ENCODE measurements around the gene ESPNL. TPM values are rescaled to one million over a fixed set of nuclear protein-coding genes. Genes with fewer than 3 reads are reported as not detected.

ESPNL gene
- total RNA-seq, 1 experiment from 2014 or later, result 0.19 TPM

DNA sequence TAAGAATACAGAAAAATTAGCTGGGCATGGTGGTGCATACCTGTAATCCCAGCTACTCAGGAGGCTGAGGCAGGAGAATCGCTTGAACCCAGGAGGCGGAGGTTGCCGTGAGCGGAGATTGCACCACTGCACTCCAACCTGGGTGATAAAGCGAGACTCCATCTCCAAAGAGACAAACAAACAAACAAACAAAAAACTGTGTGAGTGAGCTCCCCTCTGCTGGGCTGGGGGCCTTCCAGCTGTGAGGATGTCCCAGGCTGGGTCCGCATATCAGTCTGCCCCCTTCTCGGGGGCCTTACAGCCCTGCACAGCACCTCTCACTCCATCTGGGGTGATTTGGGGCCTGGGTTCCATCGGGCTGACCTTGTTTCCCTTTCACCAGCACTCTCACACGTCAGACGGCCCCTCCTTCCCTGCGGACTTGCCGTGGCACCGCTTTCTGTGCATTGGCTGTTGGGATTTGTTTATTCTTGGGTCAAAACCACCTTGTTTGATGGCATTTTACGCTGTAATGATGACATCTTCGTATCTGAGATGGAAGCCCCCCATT, 35.5 kb downstream of the ESPNL start:
- intact Hi-C loops (cut with micrococcal nuclease; ENCODE audit: unreplicated experiment), result no loop called here
- no TSS peak for BruUV-seq (replicated peaks)

GRCh38 chr2:238136820-238137537, 36.8 kb downstream of the ESPNL start:
- Mint-ChIP-seq H3K36me3 (ENCODE audit: insufficient read depth, unreplicated experiment) (peaks cover 10% of the 10 kb centered on the region), H3K9me3 (ENCODE audit: low read depth, unreplicated experiment) (no peaks in the 10 kb centered on the region), H3K4me1 (ENCODE audit: low read depth, unreplicated experiment) (peaks cover 17% of the 10 kb centered on the region), H3K4me3 (ENCODE audit: low read depth, unreplicated experiment) (no peak overlapping the region), H3K27me3 (ENCODE audit: unreplicated experiment) (peaks cover 7% of the 10 kb centered on the region), H3K27ac (ENCODE audit: unreplicated experiment) (no peak overlapping the region)
- CTCF ChIA-PET, result no interaction called here
- intact Hi-C loops (cut with micrococcal nuclease; ENCODE audit: unreplicated experiment), result no loop called here
- BruUV-seq (replicated peaks), result no TSS peak
- TF ChIP-seq CTCF (IDR thresholded peaks at IDR 0.05; ENCODE audit: unreplicated experiment), result no peak
- DNase-seq, result peak; percentile 46

More for the DNA sequence above, 35.5 kb downstream of the ESPNL start:
- DNase-seq, result no peak
- no peak for TF ChIP-seq CTCF (IDR thresholded peaks at IDR 0.05; ENCODE audit: unreplicated experiment)
- H3K4me1 Mint-ChIP-seq (ENCODE audit: low read depth, unreplicated experiment), result peaks cover 6% of the 10 kb centered on the region
- no peak overlapping the region for H3K4me3 Mint-ChIP-seq (ENCODE audit: low read depth, unreplicated experiment)
- H3K27ac Mint-ChIP-seq (ENCODE audit: unreplicated experiment), result no peak overlapping the region
- peaks cover 7% of the 10 kb centered on the region for H3K27me3 Mint-ChIP-seq (ENCODE audit: unreplicated experiment)
- H3K9me3 Mint-ChIP-seq (ENCODE audit: low read depth, unreplicated experiment), result no peaks in the 10 kb centered on the region
- CTCF ChIA-PET, result no interaction called here
- no peaks in the 10 kb centered on the region for H3K36me3 Mint-ChIP-seq (ENCODE audit: insufficient read depth, unreplicated experiment)

- BruUV-seq (replicated peaks), result no TSS peak
- Mint-ChIP-seq H3K9me3 (ENCODE audit: low read depth, unreplicated experiment) (no peaks in the 10 kb centered on the region), H3K27me3 (ENCODE audit: unreplicated experiment) (peaks cover 7% of the 10 kb centered on the region), H3K27ac (ENCODE audit: unreplicated experiment) (no peak overlapping the region), H3K36me3 (ENCODE audit: insufficient read depth, unreplicated experiment) (peaks cover 10% of the 10 kb centered on the region), H3K4me1 (ENCODE audit: low read depth, unreplicated experiment) (peaks cover 24% of the 10 kb centered on the region), H3K4me3 (ENCODE audit: low read depth, unreplicated experiment) (no peak overlapping the region)
- intact Hi-C loops (cut with micrococcal nuclease; ENCODE audit: unreplicated experiment), result no loop called here
- TF ChIP-seq CTCF (IDR thresholded peaks at IDR 0.05; ENCODE audit: unreplicated experiment), result no peak
- DNase-seq, result no peak
- CTCF ChIA-PET, result interaction anchor here (0.6 kb wide), 1 partner anchor 404 kb away, joined by 5 read pairs; no protein-coding TSS in a partner anchor
Measured at GRCh38 chr2:238137885-238138284, 37.7 kb downstream of the ESPNL start.

DNA sequence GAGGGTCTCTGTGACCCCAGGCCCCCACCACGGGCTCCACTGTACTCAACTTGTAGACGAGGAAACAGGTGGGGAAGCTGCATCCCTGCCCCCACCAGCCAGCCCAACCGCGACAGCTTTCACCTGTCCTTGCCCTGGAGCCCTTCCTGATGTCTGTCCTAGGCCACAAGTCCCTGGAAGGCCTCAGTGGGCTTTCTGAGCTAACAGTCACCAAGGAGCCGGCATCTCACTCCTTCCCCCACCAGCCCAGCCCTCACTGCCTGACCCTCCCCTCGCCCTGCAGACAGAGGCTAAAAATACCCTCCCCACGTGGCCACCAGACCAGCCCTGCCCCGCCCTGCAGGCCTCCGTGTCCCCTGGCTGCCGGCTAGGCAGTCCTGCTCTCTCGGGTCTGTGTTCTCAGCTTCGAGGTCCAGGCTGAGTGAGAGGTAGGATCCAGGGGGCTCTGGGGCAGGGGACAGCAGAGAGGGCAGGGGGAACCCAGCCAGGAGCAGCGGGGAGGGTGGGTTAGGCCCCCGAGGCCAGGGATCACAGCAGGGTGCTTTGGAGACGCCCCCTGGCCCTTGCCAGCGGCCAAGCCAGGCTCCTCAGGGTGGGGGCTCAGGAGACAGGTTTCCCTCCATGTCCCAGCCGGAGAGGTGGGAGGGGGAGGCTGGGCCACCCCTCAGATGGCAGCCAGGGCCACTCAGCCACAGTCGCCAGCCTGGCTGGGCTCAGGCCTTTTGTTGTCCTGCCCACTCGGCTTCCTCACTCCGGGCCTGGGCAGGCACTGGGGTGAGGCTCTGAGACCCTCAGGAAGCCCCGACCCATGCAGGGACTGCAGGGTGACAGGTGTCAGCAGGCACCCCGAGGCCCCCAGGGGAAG, 38.4 kb downstream of the ESPNL start, which contains the start of gene KLHL30:
KLHL30 (plus strand) TSS at position 338 of the 865 bp plus-strand sequence. CDS start 2,087 bp downstream, outside the sequence.
- DNase-seq, result peak; percentile 47
- no TSS peak for BruUV-seq (replicated peaks)
- H3K27ac Mint-ChIP-seq (ENCODE audit: unreplicated experiment), result no peak within 1 kb of the TSS
- peaks cover 23% of the 10 kb centered on the region for H3K4me1 Mint-ChIP-seq (ENCODE audit: low read depth, unreplicated experiment)
- peaks cover 6% of the 10 kb centered on the region for H3K27me3 Mint-ChIP-seq (ENCODE audit: unreplicated experiment)
- H3K36me3 Mint-ChIP-seq (ENCODE audit: insufficient read depth, unreplicated experiment), result peaks cover 10% of the 10 kb centered on the region
- CTCF ChIA-PET, result interaction anchor here (0.6 kb wide), 1 partner anchor 405 kb away, joined by 5 read pairs; no protein-coding TSS in a partner anchor
- TF ChIP-seq CTCF (IDR thresholded peaks at IDR 0.05; ENCODE audit: unreplicated experiment), result no peak
- H3K4me3 Mint-ChIP-seq (ENCODE audit: low read depth, unreplicated experiment), result no peak within 1 kb of the TSS
- intact Hi-C loops (cut with micrococcal nuclease; ENCODE audit: unreplicated experiment), result no loop called here
- no peaks in the 10 kb centered on the region for H3K9me3 Mint-ChIP-seq (ENCODE audit: low read depth, unreplicated experiment)

Data from Calu3 (cell line).